Testis (tissue), 2 donors: ENCODE data around the gene TLCD1.

Experiments used
- CTCF ChIP-seq, 3 experiments: fragments of 450-650 bp in 2 of 3; fragments of 200-600 bp in 1 of 3; sonication (generic) in 1 of 3; IDR thresholded peaks; one replicate each; pipeline ENCODE4 v1.5.1; 2016 to 2019; ENCODE audit warnings: antibody characterized with exemption in 3 of 3, mild to moderate bottlenecking in 2 of 3, moderate library complexity in 1 of 3
- POLR2A ChIP-seq: fragments of 450-650 bp; IDR thresholded peaks from one replicate; pipeline ENCODE4 v1.6.1; 2017; ENCODE audit warnings: antibody characterized with exemption, mild to moderate bottlenecking, moderate library complexity

GRCh38 chr17:28688481-28688880 lies 37.6 kb downstream of the TLCD1 start:
- TF ChIP-seq CTCF (IDR thresholded peaks at IDR 0.05) (no peak), POLR2A (no peak)
